Neural progenitor cell (in vitro differentiated cells): ENCODE results near the gene ZNF468.

ENCODE experiments used
- EZH2 ChIP-seq: fragments of 200-600 bp; sonication (generic); IDR thresholded peaks from 2 replicates; pipeline ENCODE4 v1.6.1; 2017; ENCODE audit warnings: antibody characterized with exemption, mild to moderate bottlenecking, moderate library complexity
- TF ChIP-seq, protein P1 (sequence below): fragments of 200-600 bp; sonication (generic); IDR thresholded peaks from 2 replicates; pipeline ENCODE4 v1.5.1; 2017; ENCODE audit warnings: antibody characterized with exemption, mild to moderate bottlenecking

DNA sequence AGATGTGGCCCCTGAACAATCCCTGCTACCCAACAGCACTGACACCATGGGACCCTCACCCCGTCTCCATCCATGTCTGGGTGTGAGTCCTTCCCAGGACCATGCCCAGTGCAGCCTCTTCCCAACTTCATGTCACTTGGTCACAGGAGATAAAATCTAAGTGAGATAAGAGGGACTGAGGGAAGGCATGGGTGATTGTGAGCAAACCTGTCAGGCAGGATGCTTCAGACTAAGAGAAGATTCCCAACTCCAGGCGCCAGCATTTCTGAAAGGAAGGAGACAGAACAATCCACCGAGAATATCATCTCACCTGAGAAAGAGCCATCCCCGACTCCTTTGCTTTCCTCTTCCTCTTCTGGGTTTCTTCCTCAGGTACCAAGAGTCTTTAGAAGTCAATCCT is 32.5 kb upstream of the ZNF468 start:
- TF ChIP-seq, protein P1, sequence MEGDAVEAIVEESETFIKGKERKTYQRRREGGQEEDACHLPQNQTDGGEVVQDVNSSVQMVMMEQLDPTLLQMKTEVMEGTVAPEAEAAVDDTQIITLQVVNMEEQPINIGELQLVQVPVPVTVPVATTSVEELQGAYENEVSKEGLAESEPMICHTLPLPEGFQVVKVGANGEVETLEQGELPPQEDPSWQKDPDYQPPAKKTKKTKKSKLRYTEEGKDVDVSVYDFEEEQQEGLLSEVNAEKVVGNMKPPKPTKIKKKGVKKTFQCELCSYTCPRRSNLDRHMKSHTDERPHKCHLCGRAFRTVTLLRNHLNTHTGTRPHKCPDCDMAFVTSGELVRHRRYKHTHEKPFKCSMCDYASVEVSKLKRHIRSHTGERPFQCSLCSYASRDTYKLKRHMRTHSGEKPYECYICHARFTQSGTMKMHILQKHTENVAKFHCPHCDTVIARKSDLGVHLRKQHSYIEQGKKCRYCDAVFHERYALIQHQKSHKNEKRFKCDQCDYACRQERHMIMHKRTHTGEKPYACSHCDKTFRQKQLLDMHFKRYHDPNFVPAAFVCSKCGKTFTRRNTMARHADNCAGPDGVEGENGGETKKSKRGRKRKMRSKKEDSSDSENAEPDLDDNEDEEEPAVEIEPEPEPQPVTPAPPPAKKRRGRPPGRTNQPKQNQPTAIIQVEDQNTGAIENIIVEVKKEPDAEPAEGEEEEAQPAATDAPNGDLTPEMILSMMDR = no peak
- no peak for TF ChIP-seq EZH2
